NCI-H69 (cell line): ENCODE data around the gene DNAJC6.

Source experiments
- DNase-seq: peaks from one replicate; lab custom pipeline; 2025; lab: John Stamatoyannopoulos, UW

Gene DNAJC6

DNA sequence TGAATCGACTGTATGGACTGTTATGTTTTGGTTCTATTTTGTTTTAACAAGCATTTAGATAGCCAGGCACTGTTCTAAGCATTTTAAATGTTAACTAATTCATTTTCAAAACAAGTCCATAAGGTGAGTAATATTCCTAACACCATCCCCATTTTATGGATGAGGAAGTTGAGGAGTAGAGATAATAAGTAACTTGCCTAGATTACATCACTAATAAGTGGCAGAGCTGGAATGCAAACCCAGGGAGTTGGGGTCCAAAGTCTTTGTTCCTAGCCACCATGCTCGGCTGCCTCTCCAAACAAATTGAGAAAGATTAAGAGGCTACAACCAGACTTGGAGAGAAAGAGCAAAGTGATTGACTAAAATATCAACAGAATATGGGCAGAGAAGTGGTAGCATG lies 98.5 kb downstream of the DNAJC6 start:
- DNase-seq, result no peak

DNA sequence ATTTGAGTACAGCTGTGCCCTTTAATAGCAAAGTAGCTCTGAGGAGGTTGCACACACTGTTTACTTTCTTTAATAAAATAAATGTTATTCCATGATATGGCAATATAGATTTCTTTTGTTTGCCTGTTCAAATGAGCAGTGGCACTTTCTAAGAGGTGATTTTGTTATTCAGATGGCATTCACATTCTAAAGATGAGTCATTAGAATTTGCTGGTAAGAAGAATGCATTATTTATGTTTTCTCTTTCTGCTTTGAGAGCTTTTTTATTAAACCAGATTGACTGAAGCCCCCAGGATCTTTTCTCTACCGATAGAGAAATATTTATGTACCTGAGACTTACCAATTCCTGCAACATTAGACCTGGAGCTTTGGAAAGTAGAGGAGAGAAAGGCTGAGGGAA lies 100.0 kb downstream of the DNAJC6 start:
- DNase-seq, result no peak

GRCh38 chr1:65409816-65410326 lies 100.5 kb downstream of the DNAJC6 start:
- DNase-seq, result no peak

- no peak for DNase-seq
These were observed 103.1 kb downstream of the DNAJC6 start for GRCh38 chr1:65412256-65412983.

DNA sequence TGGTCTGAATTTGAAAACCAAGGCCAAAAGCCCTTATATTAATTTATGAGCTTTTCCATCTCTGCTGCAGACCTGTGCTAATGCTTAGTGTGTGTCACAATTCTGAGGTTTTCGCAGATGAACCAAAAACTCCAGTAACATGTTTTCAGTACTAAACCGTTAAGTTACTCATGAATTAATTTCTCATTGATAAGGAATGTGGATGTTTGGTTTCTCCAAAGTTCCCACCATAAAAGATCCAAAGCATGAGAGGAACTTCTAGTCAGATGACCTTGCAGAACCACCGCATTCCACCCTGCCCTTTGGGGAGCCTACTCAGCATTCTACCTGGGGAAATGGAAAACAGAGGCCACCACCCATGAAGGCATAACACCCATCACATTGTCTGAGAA lies 103.6 kb downstream of the DNAJC6 start:
- DNase-seq, result no peak

GRCh38 chr1:65414538-65414937 lies 105.2 kb downstream of the DNAJC6 start:
- no peak for DNase-seq

GRCh38 chr1:65416767-65417166 lies 107.4 kb downstream of the DNAJC6 start:
- DNase-seq, result no peak

GRCh38 chr1:65417729-65418128 lies 108.4 kb downstream of the DNAJC6 start:
- DNase-seq, result no peak

- no peak for DNase-seq
These were observed 109.3 kb downstream of the DNAJC6 start for GRCh38 chr1:65418522-65419185.

DNA sequence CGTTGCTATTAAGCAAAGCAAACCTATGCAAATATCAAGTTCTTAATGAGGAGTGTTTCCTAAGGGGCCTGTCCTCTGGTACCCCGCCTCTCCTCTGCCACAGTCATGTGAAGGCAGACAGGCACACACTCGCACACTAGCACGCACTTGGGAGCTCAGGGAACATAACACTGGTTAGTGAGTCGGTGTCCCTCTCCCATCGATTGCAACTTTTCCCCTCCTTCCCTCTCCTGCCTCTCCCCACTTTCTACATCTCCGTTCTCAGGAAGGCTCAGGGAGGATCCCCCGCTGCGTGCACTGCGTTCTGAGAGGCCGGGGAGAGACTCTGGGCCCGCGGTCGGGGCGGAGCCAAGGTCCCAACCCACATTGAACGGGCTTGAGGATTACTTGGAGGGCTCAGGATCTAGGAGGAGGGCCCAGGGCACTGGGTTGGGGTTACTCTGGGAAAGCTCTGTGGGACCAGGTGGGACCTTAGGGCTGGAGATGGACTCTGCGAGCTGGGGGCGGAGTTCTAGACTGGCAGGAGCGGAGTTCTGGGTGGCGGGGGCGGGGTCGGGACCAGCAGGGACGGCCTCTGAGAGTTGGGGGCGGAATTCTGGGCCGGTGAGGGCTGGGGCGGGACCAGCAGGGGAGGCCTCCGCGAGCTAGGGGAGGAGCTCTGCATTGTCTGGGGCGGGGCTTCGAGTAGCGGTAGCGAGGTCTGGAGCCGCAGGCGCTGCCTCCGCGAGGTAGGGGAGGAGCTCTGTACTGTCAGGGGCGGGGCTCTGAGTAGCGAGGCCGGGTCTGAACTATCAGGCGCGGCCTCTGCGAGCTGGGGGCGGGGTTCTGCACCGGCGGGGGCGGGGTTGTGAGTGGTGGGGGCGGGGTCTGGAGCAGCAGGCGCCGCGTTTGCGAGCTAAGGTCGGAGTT lies 110.6 kb downstream of the DNAJC6 start:
- peak; percentile 97 for DNase-seq

DNA sequence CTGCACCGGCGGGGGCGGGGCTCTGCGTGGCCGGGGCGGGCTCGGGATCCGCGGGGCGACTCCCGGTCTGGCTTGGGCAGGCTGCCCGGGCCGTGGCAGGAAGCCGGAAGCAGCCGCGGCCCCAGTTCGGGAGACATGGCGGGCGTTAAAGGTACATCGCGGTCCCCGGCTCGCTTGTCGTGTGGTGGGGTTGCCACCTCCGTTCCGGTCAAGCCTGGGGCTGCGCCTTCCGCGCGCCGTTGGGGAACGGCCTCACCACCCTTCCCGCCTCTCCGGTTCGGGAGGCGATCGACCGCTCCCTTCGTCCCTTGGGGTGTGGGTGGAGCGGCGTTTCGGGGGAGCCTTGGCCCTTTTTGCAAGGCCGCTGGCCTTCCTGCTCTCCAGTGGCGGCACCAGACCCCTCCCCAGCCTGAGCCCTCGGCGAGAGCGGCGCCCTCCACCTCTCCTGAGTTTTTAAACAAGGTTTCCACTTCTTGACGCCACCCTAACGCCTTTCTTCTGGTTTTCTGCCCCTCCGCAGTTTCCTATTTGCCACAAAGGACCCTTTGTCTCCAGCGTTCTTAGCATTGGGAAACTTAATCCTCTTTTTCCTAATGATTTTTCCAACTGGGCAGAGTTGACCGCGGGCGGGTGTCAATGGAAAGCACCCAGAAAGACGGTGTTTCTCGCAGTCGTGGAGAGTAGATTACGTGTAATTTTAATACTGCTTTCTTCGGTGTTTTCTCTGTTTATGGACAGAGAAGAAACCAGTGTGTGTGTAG lies 111.4 kb downstream of the DNAJC6 start, which contains the start of the genes LEPR and LEPROT:
Gene LEPR, plus strand, starts transcription at position 79 of the 761 bp plus-strand sequence. CDS start 144,898 bp downstream, outside the sequence.
Gene LEPROT, plus strand, starts transcription at position 79 of the 761 bp plus-strand sequence. Its CDS starts 57 bp downstream, at position 136.
- peak; percentile 97 for DNase-seq

DNA sequence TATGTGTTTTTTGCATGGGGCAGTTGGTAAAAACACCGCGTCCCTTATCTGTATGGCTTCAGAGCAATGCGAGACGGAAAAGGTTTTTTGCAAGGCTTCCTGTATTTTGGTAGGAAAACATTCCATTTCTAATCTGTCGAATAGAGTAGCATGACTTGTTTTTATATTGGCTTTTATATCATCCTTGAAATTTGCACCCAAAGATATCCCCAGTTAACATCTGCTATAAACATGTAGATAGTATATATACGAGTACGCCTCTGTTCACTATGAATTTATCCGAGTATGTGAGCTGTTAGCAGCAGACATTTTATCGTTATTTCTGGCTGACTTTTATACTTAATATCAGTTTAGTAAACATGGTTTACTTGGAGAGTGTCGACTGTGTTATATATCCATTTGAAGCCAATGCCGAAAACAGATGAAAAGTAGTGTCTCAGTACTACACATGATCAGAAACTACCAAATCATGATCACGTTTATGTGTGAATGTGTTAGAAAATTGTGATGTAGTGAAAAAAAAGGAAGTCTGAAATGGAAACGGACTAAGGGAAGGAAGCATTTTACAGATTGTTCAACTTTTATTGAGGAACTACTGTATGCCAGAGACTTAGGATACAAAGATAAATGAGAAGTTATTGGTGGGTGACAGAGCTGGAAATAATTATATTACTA lies 112.1 kb downstream of the DNAJC6 start:
- DNase-seq, result peak; percentile 44

DNA sequence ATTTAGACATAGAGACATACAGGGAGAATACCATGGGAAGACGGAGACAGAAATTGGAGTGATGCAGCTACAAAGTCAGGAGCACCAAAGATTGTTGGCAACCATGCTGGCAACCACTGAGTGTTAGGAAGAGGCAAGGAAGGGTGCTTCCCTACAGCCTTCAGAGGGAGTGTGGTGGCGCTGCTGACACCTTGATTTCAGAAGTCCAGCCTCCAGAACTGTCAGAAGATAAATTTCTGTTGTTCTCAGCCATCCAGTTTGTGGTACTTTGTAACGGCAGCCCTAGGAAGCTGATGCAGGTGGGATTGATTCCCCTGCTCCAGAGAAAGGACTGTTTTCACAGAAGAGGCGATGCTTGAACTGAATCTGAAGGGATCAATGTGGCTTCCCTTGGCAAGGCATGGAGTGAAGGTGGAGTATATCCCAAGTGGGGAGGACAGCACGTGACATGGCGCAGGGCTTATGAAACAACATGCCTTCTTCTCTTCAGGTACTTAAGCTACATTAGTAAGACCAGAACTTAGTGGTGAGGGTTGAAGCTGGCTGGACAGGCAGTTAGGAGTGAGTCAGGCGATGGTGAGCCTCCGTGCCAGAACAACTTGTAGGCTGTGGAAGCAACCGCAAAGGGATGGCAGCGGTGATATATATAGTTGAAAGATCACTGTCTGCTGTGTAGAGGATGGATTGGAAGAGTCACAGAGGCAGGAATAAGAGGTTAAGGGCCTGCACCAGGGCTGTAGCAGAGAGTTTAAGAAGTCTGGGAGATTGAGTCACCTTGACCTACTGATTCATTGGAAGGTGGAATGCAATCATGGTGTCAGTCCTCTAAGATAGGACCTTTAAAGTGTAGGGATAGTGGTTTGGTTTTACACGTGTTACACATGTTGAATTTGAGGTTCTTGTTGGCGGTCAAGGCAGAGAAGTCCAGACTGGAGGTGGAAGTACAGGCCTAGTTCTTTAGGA lies 113.2 kb downstream of the DNAJC6 start:
- DNase-seq, result no peak

GRCh38 chr1:65423884-65424572 lies 114.7 kb downstream of the DNAJC6 start:
- no peak for DNase-seq

DNA sequence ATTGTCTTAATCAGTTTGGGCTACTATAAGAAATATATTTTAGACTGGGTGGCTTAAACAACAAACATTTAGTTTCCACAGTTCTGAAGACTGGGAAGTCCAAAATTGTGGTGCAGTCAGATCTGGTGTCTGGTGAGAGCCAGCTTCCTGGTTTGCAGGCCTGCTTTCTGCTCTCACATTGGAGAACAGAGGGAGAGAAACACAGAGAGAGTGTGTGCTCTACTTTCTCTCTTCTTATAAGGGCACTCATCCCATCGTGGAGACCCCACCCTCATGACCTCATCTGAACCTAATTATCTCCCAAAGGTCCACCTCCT lies 115.2 kb downstream of the DNAJC6 start:
- DNase-seq, result no peak

GRCh38 chr1:65425006-65425405 lies 115.7 kb downstream of the DNAJC6 start:
- DNase-seq, result no peak

DNA sequence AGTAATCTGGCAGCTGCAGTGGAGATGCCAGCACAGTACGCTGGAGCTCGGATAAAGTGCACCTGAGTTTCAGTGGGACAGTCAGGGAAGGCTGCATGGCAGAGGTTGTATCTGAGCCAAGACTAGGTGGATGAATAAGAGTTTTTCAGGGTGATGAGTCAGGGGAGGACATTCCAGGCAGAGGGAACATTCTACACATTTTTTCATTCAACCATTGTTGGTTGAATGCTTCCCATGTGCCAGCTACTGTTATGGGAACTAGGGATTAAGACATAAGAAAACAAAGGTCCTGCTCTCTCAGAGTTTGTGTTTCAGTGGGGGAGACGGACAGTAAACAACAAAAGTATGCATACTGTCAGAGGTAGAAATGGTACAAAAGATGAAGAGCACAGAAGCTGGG lies 116.4 kb downstream of the DNAJC6 start:
- no peak for DNase-seq

- DNase-seq, result no peak
These were observed 119.7 kb downstream of the DNAJC6 start for GRCh38 chr1:65429078-65429477.

DNA sequence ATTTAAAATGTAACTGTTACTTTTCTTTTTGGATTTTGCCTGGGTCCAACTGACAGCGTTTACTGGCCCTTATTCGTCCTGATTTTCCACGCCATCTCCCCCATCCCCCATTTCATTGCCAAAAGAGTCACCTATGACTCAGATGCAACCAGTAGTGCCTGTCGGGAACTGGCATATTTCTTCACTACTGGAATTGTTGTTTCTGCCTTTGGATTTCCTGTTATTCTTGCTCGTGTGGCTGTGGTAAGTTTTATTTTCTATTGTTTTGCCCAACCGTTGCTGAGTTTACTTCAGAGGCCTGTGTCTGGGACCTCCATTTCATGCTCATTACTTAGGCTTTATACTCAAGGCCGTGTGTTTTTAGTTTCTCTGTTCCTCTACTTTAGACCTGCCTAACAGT lies 120.5 kb downstream of the DNAJC6 start:
- DNase-seq, result no peak
